ENCODE data around the gene TMEM18.

Gene TMEM18

GRCh38 chr2:633371-633770, 43.8 kb downstream of the TMEM18 start:
- no peak for DNase-seq

DNA sequence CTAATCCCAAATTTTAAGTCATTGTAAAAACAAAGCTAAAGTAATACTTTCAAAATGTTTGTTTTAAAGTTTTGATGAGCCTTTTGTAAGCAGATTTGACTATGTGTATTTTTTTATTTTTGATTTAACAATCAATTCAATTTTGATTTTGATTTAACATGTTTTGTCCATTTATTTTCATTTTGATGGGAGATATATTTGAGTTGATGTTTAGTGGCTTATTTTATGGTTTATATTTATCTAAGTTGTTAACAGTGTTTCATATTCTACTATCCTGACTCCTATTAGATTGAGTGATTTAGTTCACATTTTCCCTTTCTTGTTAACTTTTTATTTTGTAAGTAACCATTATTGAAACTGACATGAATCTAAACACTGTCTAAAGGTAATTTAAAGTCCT, 44.7 kb downstream of the TMEM18 start:
- DNase-seq, result no peak

DNA sequence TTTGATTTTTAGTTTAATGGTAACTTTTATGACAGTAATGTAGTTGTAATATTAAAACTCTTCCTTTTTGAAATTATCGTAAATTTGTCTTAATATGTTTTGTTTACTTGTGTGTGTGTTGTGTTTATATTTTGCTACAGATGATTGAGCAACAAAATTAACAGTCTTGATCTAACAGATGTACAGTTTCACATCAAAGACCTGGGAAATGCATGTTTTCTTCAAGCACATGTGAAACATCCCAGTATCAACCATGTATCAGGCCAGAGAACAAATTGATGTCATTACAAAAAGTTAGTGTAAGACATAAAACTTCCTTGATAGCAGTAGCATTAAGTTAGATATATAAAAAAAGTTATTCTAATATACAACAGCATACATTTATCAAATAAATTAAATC, 45.5 kb downstream of the TMEM18 start:
- DNase-seq, result no peak

- DNase-seq, result no peak
These were observed 46.5 kb downstream of the TMEM18 start for GRCh38 chr2:630451-631320.

DNA sequence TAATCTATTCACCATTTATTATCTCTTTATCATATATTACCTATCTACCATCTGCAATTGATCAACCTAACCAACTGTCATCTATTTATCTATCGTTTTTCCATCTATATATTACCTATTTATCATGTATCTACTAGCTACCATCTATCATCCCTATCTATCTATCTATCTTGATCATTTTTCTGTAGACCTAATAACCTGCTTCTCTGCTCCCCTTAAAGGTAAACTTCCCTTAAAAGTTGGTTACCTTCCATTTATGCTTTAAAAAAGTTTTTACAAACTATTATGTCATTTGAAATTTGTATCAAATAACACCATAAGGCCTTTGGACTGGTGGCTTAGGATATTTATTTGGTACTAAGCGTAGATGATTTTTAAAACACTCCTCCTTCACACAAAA, 47.2 kb downstream of the TMEM18 start:
- no peak for DNase-seq

- DNase-seq, result no peak
These were observed 48.6 kb downstream of the TMEM18 start for GRCh38 chr2:628651-629050.

- DNase-seq, result no peak
These were observed 49.2 kb downstream of the TMEM18 start for GRCh38 chr2:627926-628560.

DNA sequence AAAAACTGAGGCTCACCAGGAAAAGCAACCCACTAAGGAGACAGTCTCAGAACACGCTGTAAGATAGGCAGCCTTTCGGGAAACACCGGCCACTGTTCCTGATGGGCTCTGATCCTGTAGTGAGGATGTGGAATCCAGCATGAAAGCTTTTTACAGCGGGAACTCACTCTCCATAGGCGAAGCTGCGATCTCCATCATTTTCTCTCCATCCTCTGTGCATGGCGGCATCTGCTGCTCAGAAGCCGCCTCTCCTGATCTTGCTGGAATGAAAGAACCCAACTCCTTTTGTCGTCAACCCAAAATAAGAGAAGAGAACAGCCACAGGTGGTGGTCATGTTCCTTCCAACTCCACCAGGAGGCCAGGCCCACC, 49.9 kb downstream of the TMEM18 start:
- DNase-seq, result no peak

DNA sequence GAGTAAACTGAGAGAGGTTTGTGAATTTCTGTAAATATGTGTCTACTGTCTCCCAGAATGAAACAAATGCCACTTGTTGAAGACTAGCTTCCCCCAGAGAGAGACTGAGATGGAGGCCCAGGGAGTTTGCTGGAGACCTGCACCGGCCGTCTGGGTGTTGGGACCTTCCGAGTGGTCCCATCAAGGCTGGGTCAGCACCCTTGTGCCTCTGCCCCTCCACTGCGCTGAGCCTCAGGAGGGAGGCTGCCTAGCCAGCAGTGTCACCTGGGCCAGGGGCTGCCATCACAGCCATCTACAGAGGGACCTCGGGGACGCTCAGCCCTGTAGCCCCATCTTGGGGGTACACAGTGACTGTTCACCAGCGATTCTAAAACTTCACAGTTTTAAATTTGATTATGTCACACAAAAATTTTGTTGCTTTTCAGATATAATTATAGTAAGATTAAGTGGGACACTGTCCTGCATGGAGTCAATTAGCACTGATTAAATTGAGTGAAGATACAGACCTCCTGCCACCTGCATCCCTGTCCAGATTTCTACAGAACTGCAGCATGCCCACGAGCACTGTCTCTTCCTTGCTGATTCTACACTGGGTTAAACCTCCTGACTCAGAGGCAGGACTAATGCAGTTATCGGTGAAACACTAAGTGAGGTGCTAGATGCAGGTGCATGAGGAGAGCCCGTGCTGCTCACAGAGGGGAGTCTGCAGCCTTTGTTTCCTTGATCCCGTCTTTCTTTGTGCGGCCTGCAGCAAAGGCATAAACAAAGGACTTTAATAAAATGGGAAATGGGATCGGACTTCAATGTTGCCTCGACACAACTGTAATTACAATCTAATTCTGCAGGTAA, 50.5 kb downstream of the TMEM18 start:
- DNase-seq, result no peak

GRCh38 chr2:625415-626333, 51.5 kb downstream of the TMEM18 start:
- DNase-seq, result no peak

GRCh38 chr2:624551-625347, 52.5 kb downstream of the TMEM18 start:
- no peak for DNase-seq

- DNase-seq, result no peak
These were observed 53.1 kb downstream of the TMEM18 start for GRCh38 chr2:624096-624495.

DNA sequence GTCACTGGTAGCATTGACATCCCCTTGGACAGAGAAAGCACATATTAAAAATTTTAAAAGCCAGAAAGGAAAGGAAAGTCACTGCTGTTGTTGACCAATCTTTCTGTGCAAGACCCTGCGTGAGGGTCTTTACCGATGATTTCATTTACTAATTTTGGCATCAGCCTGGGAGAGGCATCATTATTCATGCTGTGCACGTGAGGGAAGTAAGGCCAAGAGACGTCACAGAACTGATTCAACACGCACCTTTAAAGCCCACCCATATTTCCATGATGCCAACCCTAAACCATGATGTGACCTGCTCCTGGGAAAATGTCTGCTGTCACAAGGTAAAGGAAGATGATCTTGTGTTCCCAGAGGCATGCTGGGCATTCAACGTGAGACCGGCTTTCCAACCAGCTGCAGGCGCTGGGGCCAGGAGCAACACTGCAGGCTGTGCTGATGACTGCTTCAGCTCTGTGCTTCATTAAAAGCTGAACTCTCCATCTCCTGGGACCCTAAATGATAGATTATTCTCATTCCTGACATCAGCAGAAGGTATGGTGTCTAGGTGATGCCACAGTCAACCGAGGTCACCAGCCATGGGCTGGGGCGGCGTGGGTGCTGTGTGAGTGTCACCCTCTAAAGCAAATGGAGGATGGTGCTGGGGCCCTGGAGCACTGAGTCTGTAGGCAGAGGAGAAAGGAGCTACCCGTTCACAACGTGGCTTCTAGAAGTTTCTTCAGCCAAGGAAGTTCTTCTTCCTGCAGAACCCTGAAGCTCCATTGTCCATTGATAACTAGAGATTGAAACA, 53.9 kb downstream of the TMEM18 start:
- DNase-seq, result no peak

DNA sequence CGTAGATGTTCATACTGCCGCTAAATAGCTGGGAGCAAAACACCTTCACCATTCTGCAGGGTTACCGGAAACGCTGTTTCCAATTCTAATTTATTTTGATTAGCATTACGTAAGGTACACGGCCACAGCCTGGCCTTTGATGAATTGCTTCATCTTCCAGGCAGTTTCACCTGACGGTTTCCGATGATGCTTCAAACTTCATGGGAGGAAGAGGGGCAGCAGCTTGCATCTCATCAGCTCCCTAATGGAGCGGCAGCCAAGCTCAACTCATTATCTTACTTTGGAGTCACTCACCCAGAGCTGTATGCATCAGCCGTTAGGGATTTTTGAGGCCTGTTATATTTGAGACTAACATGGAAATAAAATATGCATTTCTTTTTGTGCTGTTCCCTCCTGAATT, 54.8 kb downstream of the TMEM18 start:
- DNase-seq, result no peak

DNA sequence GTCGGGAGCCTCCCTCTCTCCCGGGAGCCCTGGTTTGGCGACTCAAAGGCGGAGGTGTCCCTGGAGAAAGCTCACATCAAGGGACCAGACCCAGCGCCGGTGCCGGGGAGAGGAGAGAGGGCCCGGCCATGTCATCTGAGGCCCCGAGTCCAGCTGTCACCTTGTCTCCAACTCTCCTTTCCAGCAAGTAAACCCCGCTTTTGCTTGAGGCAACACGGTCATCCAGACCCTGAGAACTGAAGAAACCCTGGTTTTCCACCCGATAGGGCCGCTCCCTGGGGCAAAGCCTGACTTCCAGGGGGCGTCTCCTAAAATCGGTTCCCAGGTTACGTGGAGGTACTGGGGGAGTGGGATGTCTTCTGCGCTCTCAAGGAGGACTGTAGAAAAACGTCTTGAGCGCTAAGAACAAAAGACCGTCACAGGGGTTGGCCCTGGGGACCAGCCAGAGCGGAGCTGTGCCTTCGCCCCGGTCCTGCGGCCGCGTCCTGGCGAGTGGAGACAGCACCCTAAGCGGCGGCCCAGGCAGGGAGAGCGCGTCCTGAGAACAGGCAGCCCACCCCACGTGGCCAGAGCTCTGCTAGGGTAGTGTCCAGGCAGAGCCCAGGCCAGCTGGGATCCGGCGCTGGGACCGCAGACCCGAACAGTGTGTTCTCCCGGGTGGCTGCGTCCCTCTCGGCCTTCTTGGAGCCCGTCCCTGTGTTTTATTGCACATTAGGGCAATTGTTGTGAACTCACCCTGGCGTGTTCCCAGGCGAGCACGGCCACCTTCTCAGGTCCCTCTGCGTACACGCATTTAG, 55.7 kb downstream of the TMEM18 start:
- no peak for DNase-seq

GRCh38 chr2:620471-621302, 56.5 kb downstream of the TMEM18 start:
- no peak for DNase-seq

DNA sequence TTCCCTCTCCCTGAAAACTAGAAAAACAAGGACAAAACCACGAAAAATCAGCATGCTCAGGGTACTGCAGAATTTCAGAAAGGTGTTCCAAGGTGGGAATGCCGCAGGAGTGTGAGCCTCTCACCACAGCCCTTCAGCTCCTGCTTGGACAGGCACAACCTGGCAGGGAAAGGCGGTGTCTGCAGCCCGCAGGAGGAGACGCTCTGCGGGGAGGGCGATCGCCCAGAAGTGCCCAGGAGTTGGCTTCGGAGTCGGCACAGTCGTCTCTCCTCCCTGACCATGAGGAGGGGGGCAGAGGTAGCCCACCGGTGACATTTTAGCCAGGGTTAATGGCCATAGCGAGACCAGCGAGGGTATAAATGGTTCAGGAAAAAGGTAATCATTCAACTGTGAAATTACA, 57.2 kb downstream of the TMEM18 start:
- DNase-seq, result no peak

DNA sequence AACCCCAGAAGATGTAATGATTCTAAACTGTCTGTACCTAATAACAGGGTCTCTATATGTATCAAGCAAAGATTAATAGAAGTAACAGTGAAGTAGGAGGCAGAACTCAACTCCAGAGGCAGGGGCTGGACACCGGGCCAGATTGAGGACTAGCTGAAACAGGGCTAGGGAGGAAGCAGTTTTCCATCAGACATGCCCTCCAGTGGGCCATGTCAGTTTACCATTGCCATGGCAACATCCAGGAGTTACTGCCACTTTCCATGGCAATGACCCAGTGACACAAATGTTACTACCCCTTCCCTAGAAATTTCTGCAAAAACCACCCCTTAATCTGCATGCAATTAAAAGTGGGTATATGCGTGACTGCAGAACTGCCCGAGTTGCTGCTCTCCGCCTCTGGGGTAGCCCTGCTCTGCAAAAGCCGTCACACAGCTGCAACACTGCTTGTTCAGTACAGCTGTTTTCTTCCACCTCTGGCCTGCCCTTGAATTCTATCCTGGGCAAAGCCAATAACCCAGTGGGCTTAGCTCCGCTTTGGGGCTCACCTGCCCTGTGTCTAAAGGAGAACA, 58.7 kb downstream of the TMEM18 start:
- DNase-seq, result no peak

- DNase-seq, result no peak
These were observed 59.2 kb downstream of the TMEM18 start for GRCh38 chr2:618005-618404.

Data from NCI-H1092 treated with DMSO at 0.1 percent for 48 hours (cell line).